Prostate gland (tissue), 2 donors: Measurements from ENCODE around the gene CBY1.

ENCODE experiments used
- POLR2A ChIP-seq: fragments of 450-650 bp; IDR thresholded peaks from one replicate; pipeline ENCODE4 v1.6.1; 2016; ENCODE audit warnings: antibody characterized with exemption, mild to moderate bottlenecking
- POLR2AphosphoS5 ChIP-seq: sonication (generic); formaldehyde crosslinking; IDR thresholded peaks from one replicate; pipeline ENCODE4 v1.6.1; 2017; ENCODE audit warnings: antibody characterized with exemption
- TF ChIP-seq, protein P1 (sequence below), 4 experiments: fragments of 200-600 bp in 2 of 4; fragments of 450-650 bp in 2 of 4; sonication (generic) in 2 of 4; IDR thresholded peaks; 1 replicate in 3 of 4; 2 replicates in 1 of 4; pipeline ENCODE4 v1.5.1; 2016 to 2019; ENCODE audit warnings: antibody characterized with exemption in 4 of 4, mild to moderate bottlenecking in 2 of 4, moderate library complexity in 2 of 4

DNA sequence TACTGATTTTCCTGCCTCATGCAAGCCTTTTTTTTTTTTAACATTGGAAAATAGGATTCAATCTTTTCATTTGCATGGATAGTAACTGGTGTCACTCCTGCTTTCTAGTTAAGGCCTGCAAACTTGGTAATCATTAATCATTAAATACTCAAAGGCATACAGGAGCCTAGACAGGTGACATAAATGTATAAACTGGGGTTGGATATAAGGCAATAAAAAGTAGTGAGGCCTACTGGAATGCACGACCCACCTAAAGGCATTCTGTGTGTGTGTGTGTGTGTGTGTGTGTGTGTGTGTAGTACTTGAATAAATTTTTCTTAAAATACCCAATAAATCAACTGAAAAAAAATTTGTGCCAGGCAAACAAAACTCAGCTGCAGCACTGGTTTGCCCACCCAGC, 33.2 kb downstream of the CBY1 start:
- TF ChIP-seq POLR2A: no peak
- TF ChIP-seq, protein P1, sequence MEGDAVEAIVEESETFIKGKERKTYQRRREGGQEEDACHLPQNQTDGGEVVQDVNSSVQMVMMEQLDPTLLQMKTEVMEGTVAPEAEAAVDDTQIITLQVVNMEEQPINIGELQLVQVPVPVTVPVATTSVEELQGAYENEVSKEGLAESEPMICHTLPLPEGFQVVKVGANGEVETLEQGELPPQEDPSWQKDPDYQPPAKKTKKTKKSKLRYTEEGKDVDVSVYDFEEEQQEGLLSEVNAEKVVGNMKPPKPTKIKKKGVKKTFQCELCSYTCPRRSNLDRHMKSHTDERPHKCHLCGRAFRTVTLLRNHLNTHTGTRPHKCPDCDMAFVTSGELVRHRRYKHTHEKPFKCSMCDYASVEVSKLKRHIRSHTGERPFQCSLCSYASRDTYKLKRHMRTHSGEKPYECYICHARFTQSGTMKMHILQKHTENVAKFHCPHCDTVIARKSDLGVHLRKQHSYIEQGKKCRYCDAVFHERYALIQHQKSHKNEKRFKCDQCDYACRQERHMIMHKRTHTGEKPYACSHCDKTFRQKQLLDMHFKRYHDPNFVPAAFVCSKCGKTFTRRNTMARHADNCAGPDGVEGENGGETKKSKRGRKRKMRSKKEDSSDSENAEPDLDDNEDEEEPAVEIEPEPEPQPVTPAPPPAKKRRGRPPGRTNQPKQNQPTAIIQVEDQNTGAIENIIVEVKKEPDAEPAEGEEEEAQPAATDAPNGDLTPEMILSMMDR (IDR thresholded peaks at IDR 0.05): no peak
- no peak for TF ChIP-seq POLR2AphosphoS5
